Stimulated activated CD8-positive, alpha-beta memory T cell treated with anti-CD3 and anti-CD28 coated beads, Interleukin-2, amount 100 ng/mL, for 48 hours (primary cell): ENCODE measurements around the gene SPTAN1.

Source experiments
- DNase-seq, 2 donors: peaks; one replicate each; pipeline ENCODE4 v3.0.0-alpha.2; 2020; ENCODE audit warnings: low read depth in 2 of 2

SPTAN1 gene

DNA sequence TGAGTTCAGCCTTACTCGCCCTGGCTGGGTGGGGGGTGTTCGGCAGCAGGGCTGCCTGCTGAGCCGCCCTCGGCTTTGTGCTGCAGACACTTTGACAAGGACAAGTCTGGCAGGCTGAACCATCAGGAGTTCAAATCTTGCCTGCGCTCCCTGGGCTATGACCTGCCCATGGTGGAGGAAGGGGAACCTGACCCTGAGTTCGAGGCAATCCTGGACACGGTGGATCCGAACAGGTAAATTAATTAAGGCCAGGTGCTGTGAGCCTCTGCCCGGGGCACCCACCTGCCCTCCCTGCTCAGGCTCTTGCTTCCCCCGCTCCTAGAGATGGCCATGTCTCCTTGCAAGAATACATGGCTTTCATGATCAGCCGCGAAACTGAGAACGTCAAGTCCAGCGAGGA is 80.1 kb downstream of the SPTAN1 start:
- DNase-seq, result no peak

GRCh38 chr9:128633057-128633456 is 80.7 kb downstream of the SPTAN1 start:
- no peak for DNase-seq

- no peak for DNase-seq
These were observed 81.2 kb downstream of the SPTAN1 start for GRCh38 chr9:128633601-128634000.

GRCh38 chr9:128634111-128634510 is 81.7 kb downstream of the SPTAN1 start:
- DNase-seq, result no peak

DNA sequence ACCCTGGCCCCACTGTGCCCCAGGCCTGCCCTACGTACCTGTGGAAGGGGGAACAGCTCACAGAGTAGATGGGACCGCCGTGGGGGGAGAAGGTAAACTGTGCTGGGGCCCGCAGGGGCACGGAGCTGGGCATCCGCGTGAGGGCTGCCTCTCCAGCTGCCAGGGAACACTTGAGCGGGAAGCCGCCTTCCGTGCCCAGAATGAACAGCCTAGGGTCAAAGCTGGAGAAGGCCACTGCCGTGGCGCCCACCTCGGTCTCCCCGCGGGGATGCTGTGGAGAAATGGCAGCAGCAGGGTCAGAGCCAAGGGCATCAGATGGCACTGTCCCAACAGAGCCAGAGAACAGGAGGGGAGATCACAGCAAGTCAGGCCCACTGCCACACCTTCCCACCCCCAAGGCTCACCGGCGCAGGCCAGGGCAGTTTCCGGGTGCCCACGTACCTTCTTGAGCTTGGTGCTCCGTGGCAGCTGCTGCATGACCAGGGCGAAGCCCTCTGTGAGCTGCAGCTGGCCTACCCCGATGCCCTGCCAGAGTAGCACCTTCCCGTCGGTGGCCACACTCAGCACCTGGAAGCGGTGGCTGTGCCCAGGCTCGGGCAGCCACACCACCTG is 82.4 kb downstream of the SPTAN1 start:
- no peak for DNase-seq

DNA sequence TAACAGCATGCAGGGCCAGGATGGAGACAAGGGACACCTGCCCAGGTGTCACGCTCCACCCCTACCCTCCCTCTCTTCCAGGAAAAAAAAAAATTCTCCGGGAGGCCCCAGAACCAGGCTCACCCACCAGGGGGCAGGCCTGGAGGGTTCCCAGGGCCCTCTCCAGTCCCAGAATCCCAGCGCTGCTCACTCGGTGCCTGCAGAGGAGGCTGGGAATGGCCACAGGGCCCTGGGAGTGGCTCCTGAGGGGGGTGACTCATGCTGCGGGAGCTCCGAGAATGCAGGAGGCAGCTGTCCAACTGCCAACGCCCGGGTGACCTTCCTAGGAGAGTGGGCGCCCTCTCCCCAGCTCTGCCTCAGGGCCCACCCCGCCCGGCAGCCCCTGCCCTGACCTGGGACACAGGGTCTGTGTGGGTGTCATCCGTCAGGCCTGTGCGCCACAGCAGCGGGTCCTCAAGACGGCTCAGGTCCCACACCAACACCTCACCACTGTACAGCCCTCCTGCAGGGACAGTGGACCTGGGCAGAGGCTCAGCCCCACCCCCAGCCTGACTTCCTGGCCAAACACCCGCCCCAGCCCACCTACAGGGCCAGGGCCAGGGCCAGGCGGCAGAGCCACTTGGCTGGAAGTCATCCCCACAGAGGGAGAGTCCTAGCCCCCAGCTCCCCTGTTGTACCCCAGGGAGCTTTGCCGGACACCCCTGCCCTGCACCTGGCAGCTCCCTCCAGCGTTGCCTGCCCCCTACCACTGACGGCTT is 83.1 kb downstream of the SPTAN1 start:
- no peak for DNase-seq

- DNase-seq, result no peak
These were observed 83.6 kb downstream of the SPTAN1 start for GRCh38 chr9:128636024-128636390.

DNA sequence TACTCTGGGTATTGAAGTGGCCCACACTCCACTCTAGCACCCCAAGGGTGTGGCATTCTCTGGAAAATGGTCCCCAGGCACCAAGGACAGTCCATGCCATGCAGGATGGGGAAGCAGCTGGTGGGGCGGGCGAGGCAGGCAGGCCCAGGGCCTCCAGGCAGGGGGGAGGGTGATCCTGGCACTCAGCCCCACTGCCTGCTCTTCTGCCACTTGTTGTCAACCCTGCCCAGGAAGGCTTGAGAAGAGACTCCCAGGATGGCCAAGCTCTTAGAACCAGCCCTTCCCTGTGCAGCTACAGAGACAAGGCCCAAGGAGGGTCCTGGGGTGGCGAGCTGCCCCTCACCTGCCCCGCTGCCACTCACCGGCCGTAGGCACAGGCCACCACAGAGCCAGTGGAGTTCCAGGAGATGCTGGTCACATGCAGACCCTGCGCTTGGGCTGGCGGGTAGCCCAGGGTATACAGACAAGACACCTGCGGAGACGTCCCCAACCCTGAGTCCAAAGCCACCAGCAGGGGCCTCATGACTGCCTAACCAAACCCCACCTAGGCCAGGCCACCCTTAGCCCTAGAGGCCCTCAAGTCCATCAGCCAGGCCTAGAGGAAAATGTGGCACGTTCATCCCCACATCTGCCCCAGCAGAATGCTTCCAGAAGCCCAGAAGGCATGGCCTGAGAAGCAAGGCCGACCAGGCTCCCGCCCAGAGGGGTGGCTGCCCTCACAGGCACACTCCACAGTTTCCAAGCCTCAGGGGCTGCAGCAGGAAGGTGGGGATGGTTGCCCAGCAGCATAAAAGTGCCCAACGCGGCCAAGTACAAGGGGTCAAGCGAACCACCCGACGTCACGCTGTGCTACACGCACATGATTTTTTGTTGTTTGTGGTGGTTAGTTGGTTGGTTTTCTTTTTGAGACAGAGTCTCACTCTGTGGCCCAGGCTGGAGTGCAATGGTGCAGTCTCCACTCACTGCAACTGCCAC is 84.5 kb downstream of the SPTAN1 start:
- no peak for DNase-seq

DNA sequence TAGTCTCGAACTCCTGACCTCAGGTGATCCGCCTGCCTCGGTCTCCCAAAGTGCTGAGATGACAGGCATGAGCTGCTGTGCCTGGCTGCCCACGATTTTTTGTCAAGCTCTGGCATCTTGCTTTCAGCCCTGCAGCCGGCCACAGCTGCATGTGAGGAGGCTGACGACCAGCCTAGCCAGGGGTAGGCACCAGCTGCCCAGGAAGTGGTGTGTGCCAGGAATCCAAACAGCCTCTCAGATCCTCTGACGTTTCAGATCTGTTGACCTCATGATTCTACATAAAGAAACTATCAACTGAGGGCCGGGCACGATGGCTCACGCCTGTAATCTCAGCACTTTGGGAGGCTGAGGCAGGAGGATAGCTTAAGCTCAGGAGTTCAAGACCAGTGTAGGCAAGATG is 85.3 kb downstream of the SPTAN1 start:
- DNase-seq, result no peak

DNA sequence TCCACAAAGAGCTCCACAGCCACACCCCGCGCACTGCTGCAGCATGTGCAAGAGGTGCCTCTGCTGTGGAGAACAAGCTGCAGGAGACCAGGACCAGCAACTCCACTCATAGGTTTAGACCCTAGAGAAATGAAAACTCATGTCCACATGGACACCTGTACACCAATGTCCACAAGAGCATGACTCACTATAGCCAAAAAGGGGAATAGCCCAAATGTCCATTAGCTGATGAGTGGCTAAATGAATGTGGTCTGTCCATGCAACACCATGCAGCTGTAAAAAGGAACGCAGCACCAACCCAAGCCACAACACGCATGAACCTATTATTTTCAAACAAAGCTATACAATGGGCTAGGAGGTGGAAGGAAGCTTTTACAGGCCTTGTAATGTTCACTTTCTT is 86.2 kb downstream of the SPTAN1 start:
- no peak for DNase-seq

DNA sequence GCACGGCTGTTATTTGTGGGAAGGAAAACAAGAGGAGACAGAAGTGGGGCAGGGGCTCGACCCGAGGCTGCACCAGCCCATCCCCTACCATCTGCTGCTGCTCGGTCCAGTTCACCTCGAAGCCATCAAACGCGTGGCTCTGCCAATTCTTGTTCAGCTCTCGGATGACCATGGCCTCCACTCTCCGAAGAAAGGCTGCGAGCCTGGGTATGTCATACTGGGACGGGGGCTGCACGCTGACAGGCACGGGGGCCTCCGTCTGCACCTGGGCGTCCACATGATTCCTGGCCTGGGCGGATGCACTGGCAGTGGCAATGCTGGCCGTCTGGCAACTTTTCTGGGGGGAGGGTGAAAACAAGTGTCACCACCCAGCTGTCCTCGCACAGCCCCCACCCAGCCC is 88.2 kb downstream of the SPTAN1 start:
- DNase-seq, result no peak

DNA sequence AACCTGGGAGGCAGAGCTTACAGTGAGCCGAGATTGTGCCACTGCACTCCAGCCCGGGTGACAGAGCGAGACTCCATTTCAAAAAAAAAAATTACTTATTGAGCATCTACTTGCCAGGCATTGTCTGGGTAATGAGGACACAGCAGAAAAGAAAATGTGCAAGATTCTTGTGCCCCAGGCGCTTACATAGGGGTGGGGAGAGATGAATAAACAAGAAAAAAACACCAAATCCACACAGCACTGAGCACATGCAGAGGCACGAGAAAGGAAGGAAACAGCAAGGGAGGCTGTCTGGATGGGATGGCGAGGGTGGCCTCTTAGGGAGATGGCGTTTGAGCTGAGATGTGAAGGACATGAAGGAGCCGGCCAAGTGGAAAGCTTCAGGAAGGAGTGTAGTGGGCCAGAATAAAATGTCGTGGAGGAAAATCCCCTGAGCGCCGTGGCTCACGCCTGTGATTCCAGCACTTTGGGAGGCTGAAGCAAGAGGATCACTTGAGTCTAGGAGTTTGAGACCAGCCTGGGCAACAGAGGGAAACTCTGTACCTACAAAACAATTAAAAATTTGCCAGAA is 90.4 kb downstream of the SPTAN1 start:
- DNase-seq, result no peak

GRCh38 chr9:128643519-128644300 is 91.3 kb downstream of the SPTAN1 start:
- DNase-seq, result no peak

- DNase-seq, result peak; percentile 51 to 68
These were observed 95.8 kb downstream of the SPTAN1 start for GRCh38 chr9:128648206-128648605.

DNA sequence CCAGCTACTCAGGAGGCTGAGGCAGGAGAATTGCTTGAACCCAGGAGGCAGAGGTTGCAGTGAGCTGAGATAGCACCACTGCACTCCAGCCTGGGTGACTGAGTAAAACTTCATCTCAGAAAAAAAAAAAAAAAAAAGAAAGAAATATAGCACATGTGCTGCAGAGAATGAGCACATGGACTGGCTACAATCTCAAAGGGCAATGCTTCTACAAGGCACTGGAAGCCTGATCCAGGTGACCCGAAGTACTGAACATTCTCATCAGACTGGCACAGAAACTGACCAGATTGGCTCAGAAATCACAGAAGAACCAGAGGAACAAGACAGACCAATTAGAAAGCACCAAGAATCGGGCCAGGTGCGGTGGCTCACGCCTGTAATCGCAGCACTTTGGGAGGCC is 99.4 kb downstream of the SPTAN1 start:
- DNase-seq, result no peak

GRCh38 chr9:128653908-128654307 is 101.5 kb downstream of the SPTAN1 start:
- DNase-seq, result no peak

GRCh38 chr9:128654481-128654880 is 102.1 kb downstream of the SPTAN1 start:
- DNase-seq, result no peak

DNA sequence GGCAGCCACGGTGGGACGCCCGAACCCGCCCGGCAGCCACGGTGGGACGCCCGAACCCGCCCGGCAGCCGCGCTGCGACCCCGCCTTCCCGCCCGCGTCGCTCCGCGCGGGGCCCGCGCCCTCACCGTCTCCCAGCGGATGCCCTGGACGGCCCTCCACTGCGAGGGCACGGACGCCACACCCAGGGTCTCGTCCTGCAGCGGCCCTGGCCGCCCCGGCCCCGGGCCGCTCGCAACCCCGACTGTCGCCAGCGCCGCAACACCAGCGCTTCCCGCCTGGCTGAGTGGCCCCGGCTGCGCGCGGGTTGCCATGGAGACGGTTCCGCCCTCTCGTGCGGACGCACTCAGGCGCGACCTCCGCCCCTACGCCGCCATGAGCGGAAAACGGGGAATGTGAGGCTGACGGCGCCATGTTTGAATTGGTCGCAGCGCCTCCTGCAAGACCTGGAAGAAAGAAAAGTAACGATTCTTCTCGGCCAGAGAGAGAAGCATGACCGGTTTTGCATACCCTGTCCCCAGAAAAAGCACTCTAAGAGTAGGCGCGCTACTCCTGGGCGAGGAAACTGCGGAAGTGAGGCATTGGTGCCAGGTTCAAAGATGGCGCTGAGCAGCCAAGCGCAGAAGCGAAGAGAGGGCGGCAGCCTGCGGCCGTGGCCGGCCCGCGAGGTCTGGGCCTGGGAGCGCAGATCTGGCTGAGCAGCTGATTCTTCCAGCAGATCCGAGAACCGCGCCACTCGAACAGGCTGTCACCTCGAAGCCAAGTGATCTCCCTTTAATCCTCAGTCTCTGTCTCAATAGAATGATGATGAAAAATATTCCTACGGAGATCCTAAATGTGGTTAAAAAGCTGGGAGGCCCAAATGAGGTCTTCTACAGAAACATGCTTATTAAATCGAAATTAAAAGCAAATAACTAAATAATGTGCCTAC is 104.3 kb downstream of the SPTAN1 start, which contains the start of gene DYNC2I2:
TSS of gene DYNC2I2 (minus strand) at position 432 of the 928 bp plus-strand sequence. CDS start at position 311, 121 bp downstream.
- DNase-seq, result peak; percentile 96 to 97

GRCh38 chr9:128657344-128657704 is 104.9 kb downstream of the SPTAN1 start:
- DNase-seq, result no peak

DNA sequence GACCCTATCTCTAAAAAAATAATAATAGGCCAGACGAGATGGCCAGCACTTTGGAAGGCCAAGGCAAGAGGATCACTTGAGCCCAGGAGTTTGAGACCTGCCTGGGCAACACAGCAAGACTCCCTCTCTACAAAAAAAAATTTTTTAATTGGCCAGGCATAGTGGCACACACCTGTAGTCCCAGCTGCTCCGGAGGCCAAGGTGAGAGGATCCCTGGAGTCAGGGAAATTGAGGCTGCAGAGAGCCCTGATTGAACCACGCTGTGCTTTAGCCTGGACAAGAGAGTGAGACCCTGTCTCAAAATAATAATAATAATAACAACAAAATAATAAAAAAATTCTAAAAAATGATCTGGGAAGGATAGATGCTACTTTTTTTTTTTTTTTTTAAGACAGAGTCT is 105.4 kb downstream of the SPTAN1 start:
- DNase-seq, result no peak
